ENCODE results near the gene LRMDA.
A peak's percentile ranks its signal among the peaks of the same experiment; 100 is the strongest.
"Not testable (repeated sequence)": the region's sequence is repeated elsewhere in the genome, so short reads cannot be mapped to it uniquely, and the experiment has no call there.

LRMDA gene

DNA sequence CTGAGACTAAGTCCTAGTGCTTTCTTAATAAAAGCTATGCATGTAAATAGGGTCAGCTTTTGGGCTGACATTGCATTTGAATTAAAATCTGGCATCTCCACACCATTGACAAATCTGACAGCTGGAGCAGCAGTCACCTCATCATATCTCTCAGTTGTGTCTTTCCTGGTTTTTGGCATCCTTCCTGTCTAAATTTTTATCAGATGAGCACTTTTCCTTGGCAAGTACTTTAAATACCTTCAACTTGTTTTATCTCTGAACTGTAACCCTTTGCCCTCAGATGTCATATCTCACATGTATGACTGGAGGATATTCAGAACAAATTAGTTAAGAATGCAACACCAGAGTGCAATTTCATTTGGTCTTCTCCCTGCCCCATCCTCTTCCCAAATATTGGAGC lies 1066.2 kb downstream of the LRMDA start:
- DNase-seq = no peak

- no peak for DNase-seq
Observed at GRCh38 chr10:76504823-76505222, 1073.4 kb downstream of the LRMDA start.

GRCh38 chr10:76509446-76509845 lies 1078.0 kb downstream of the LRMDA start:
- DNase-seq = no peak

DNA sequence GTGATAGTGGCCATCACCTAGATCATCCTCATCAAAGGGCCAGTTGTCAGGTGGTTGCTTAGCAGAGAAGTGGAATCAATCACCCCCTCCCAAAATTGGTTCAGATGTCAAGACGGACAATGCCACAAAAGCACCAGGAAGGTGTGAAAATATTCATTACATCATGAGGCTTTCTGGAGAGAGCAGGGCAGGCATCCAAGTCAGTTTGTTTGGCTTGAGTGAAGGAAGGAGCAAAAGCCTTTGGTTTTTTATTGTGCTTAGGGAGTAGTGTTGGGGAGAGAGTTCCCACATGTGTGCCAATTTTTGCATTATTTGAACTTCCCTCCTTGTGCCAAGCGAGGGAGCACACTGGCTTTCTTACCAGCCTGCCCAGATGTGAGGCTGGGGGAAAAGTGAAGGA lies 1082.9 kb downstream of the LRMDA start:
- DNase-seq = no peak

DNA sequence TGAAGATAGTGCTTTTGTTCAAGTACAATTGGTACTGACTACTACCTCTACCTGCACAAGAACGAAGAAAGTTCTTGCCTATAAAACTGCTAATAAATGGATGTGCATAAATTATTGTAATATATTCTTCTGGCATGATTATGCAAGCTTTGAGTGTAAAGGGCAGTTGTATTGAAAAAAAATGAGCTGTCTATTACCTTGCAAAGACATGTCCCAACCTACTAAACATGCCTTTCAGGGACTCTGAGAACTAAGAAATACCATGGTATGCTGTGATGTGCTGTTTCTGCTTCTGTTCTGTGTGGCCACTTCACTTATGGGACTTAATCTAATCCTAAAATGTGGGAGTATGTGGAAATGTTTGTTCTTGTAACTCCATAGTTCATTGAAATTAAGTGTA lies 1083.4 kb downstream of the LRMDA start:
- DNase-seq = no peak

DNA sequence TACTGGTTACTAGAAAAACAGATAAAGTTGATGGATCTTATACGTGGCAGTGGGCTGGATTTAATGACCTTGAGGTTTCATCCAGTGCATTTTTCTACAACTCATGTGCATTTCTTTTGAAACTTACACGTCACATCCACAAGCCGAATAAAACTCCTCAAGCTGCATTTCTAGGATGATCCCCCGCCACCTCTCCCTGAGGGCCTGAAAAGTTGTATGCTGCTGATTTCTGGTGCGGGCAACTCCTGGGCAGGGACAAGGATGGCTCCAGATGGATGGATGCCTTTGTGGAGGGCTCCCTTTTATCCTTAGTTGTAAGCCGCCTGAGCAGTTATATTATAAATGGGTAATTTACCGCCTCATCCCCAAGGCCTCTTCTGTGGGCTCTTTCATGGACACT lies 1091.1 kb downstream of the LRMDA start:
- no peak for DNase-seq

DNA sequence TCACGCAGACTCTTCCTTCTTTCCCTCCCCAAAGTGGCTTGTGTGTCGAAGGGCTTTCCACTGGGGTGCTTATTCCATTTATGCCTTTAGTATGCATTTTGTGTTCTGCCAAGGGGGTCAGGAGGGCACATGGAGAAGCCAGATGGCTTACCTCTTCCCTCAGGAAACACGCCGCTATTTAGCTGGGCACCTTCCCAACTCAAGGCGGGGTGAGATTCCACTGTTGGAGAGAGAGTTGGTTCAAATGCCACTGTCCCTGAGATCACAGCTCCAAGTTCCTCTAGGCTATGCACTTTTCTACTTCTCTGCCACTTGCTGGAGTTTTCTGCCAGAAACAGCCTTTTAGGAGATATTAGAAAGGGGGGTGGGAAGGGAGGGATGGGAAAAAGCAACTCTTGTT lies 1091.8 kb downstream of the LRMDA start:
- DNase-seq = no peak

- no peak for DNase-seq
Observed at GRCh38 chr10:76523791-76524351, 1092.4 kb downstream of the LRMDA start.

DNA sequence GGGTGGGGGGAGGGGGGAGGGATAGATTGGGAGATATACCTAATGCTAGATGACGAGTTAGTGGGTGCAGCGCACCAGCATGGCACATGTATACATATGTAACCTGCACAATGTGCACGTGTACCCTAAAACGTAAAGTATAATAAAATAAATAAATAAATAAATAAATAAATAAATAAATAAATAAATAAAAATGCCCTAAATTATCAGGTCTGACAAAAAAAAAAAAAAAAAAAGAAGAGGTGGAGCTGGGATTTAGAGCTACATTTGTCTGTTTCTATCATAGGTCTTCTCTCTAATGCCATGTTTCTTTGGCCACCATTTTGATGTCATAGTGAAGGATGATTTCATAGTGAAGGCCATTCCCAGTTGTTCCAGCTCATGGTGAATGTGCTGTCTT lies 1095.4 kb downstream of the LRMDA start:
- not testable (repeated sequence) for DNase-seq

GRCh38 chr10:76540331-76540730 lies 1108.9 kb downstream of the LRMDA start:
- DNase-seq = no peak

- DNase-seq = no peak
Observed at GRCh38 chr10:76540786-76541185, 1109.4 kb downstream of the LRMDA start.

DNA sequence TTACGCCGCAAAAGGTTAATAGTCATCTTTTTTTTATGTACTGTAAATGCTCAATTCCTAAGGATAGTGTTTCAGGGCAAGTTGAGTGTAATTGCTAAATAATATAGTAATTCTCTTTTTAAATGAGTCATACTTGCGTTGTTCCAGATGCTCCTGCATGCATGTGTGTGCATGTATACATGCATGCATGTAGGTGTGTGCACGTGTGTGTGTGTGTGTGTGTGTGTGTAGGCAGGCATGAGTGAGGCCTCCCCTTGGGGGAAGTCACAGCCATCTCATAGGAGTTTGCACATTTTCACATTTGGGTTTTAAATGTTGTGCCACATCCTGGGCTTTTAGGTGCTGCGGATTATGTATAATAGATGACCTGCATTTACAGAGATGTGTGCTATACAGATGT lies 1110.4 kb downstream of the LRMDA start:
- DNase-seq = no peak

DNA sequence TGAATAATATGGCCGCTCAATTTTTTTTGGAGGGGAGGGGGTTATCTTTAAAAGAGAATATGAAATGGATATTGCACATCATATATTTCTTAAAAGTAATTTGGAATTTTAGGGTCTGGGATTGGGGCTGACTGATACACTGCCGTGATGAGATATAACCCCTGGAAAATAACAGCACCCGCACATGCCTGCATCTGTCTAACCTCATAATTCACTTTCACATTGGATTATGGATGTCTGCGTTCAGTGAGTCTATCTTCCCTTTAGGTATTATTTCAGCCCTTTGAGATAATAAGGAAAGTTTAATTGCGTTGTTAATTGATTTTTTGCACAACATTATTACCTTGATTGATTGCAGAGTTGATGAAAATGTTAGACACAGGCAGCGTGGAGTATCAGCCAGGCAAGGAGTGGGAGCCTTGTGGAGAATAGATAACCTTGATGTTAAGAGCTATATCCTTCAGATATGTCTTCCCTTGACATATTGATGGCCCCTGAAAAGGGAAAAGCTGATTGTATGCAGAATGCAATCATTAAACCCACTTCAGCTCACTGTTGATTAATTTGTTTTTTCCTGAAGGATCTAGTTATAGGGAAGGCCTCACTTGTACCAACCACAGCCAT lies 1111.0 kb downstream of the LRMDA start:
- no peak for DNase-seq

DNA sequence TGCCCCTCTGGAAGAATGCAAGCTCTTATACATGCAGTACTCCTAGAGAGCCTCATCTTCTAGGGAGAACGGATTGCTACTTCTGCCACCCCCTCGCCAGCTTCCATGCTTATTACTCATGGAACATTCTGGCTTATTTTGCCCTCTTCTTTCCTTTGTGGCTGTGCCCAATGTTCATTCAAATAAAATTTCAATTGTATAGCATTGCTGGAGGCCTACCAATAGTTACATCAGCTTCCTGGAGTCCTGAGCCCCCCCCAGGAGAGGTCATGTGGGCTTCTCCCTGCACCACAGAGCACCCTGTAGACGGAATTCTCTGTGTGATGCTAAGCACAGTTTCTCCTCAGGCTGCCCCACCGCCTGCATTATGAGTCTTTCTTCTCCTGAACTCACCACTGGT lies 1112.2 kb downstream of the LRMDA start:
- no peak for DNase-seq

DNA sequence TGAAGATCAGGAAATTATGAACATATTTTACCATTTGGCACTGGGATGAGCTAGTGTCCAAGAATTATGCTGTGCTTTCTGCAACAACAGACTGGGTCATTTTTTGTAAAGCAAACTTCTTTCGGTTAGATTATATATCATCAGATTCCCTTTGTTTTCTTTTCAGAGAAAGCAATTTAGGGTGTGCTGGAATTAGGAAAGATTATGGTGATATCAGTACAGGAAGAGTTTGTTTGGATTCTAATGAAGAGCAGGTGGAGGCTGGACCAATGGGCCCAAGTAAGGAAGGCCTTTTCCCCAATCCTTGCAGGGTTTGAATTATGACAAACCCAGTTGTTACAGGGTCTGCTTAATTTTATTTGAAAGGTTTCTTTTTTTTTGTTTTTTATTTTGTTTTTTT lies 1113.4 kb downstream of the LRMDA start:
- DNase-seq = no peak

- no peak for DNase-seq
Observed at GRCh38 chr10:76546411-76546810, 1115.0 kb downstream of the LRMDA start.

DNA sequence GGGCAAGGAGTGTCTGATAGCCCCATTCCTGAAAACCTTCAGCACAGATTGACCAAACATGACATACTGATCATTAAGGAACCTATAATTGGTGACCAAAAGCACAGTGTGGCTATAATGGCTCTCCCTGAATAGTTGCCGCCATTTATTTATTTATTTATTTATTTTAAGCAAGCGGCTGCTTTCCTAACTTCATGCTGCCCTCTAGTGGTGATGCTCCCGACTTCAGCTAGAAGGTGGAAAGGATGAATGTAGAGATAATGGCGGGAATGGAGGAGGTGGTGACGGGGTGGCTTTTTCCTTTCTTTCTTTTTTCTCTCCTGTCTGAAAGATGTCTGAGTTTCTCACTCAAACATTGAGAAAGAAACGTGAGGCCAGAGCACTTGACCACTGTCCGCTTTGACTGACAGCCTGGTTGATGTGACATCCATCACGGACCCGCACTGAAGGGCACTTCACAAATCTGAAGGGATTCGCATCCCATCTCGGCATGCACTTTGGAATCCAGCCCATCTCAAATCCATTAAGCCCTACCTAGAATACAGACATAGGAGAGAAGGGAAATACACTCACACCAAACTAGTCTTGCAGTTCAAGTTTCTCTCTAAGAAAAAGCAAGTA lies 1116.0 kb downstream of the LRMDA start:
- DNase-seq = peak; percentile 30

GRCh38 chr10:76548716-76549115 lies 1117.3 kb downstream of the LRMDA start:
- DNase-seq = no peak

GRCh38 chr10:76549171-76549570 lies 1117.7 kb downstream of the LRMDA start:
- DNase-seq = no peak

- no peak for DNase-seq
Observed at GRCh38 chr10:76550806-76551205, 1119.4 kb downstream of the LRMDA start.

GRCh38 chr10:76552091-76552873 lies 1120.9 kb downstream of the LRMDA start:
- DNase-seq = no peak

- no peak for DNase-seq
Observed at GRCh38 chr10:76553263-76554032, 1122.0 kb downstream of the LRMDA start.

DNA sequence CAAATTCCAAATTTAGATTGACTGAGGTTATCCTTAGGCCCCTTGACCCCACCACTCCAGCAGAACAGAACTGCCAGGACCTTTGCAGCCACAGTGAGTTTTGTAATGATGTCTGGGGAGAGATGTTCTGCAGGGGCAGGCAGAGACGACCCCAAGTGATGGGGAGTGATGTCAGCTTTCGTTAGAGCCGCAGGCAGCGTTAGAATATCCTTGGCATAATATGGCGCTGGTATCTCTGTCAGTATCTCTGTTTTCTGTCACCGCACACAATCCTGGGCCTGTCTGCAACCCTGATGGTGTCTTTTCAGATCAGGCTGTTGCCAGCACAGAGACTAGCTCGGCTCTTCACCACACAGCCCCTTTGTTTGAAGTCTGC lies 1122.6 kb downstream of the LRMDA start:
- DNase-seq = no peak
